Measurements from ENCODE around the gene CEP55.

GRCh38 chr10:93513091-93513490 lies 16.7 kb downstream of the CEP55 start:
- TF ChIP-seq CTCF (IDR thresholded peaks at IDR 0.05) (no peak), POLR2A (IDR thresholded peaks at IDR 0.05) (no peak)
